ENCODE measurements around the gene PSME3IP1.

GRCh38 chr16:57204675-57205074 is 18.8 kb upstream of the PSME3IP1 start:
- peak in 1 of 3 experiments; percentile 18 for TF ChIP-seq CTCF (IDR thresholded peaks at IDR 0.05)
- no peak for TF ChIP-seq POLR2A (IDR thresholded peaks at IDR 0.05)
